M059J (cell line): ENCODE results near the gene AAMP. TPM values are rescaled to one million over a fixed set of nuclear protein-coding genes. Genes with fewer than 3 reads are reported as not detected.
A peak's percentile ranks its signal among the peaks of the same experiment; 100 is the strongest.

Experiments used
- DNase-seq: peaks from one replicate; pipeline ENCODE4 v3.0.0-alpha.2; 2012; ENCODE audit warnings: low read depth
- total RNA-seq: library from RNA; depleted of rRNA; stranded (reverse); fragments of >200 nt; shearing (Covaris generic); gene quantifications from 2 replicates; pipeline ENCODE4 v1.2.3, GENCODE V29; 2014

The AAMP gene
- total RNA-seq, 1 experiment from 2014 or later = 153 TPM

- DNase-seq = no peak
These were observed 23.9 kb upstream of the AAMP start for GRCh38 chr2:218293715-218294429.

- peak; percentile 55 for DNase-seq
These were observed 22.4 kb upstream of the AAMP start, which contains the start of gene TMBIM1 for GRCh38 chr2:218292048-218293014. Gene TMBIM1, minus strand, starts transcription at chr2:218292503. Its CDS starts 10,362 bp downstream, at chr2:218282141.

DNA sequence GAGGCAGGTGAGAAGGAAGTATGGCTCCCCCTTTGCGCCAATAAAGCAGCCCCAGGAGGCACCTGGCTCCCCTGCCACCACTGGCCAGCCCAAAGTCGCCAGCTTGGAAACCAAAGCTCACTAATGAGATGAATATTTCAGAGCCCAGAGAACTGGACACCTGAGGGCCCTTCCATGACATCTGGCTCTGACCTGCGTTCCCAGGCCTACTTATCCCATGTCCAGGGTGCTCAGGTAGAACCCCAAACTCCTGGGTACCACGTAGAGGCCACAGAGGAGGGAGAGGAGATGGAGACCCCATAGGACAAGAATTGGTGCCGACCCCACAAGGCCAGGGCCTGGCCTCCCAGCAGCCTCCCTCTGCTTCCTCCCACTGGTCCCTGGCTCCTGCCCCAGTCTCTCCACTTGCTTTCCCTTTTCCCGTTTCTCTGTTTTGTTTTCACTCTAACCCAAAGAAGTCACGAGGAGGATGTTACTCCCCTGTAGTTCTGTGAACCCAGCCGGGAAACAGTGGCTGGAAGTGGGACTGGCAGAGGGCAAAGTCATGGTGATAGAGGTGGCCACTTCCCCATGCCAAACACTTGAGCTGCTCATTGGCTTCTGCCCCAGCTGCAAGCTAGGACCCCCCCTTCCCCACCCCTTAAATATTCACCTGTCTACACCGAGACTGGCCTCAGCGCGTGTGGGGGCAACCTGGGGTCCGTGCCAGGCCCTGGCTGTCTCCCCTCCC lies 21.5 kb upstream of the AAMP start:
- no peak for DNase-seq

DNA sequence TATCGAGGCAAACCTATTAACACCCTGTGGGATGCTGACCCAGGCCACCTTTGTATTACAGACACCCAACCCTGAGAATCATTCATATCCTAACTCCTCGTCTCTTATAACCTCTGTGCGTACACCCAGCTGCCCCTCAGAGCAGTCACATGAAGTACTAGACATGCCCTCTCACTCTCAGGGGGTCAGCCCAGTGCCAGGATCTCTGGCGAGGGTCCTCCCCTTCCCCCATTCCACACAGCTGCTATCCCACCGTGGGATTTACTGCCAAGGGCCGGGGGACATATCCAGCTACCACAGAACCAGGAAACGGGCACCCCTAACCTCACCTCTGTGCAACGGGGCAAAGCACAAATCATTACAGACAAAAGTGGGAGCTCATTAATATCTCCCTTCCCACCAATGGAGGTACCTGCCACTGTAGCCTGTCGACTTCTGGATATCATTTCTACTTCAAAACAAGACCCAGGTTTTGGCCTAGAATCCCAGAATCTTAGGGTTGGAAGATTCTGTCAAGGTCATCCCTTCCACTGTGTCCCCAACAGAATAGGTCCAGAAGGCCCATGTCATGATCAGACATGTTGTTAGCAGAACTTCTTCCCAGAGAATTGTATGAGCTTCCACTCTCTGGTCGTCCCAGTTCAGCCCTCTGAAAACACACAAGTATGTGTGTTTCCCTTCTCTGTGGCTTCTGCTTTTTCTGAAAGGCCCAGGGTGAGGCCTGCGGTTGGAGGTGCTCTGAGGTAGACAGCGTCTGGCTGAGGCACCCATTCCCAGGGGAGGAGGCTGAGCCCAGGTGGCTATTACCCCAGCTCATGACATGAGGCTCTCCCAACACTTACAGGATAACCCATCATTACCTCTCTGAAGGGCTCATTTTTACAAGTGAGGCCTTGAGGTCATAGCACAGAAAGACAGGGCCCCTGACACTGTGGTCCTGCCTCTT lies 20.7 kb upstream of the AAMP start:
- DNase-seq = no peak

- DNase-seq = no peak
These were observed 19.8 kb upstream of the AAMP start for GRCh38 chr2:218289639-218290315.

- peak; percentile 95 for DNase-seq
These were observed 16.9 kb upstream of the AAMP start for GRCh38 chr2:218286570-218287459.

- peak; percentile 71 for DNase-seq
These were observed 15.7 kb upstream of the AAMP start for GRCh38 chr2:218285604-218286003.

DNA sequence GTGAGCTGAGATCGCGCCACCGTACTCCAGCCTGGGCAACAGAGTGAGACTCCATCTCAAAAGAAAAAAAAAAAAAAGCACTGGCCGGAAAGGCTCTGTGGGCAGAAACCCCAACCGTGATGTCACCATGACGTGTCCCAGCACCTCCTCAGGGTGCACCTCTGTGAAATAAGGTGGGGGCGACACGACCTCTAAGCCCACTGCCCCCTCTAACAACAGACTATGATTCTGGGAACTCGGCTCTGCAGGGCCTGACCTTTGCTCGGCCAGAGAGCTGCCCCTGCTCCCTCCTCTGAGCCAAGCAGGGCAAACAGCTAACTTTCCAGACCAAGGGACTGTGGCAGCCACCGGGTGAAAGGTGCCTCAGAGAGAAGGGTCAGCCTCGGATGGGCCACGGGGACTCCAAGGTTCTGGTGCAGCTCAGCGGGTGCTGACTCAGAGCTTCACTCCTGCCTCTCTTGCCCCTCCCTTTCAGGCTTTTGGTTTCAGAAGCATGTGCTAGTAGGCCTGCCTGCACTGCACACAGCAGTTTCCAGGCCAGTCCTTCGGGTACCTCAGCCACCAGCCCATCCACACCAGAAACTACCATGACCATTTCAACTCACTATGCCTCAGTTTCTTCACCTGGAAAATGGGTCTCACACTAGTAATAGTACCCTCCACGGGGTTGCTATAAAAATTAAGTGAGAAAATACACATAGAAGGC lies 14.3 kb upstream of the AAMP start:
- DNase-seq = peak; percentile 84

GRCh38 chr2:218282173-218282991 lies 12.4 kb upstream of the AAMP start:
- peak; percentile 66 for DNase-seq

DNA sequence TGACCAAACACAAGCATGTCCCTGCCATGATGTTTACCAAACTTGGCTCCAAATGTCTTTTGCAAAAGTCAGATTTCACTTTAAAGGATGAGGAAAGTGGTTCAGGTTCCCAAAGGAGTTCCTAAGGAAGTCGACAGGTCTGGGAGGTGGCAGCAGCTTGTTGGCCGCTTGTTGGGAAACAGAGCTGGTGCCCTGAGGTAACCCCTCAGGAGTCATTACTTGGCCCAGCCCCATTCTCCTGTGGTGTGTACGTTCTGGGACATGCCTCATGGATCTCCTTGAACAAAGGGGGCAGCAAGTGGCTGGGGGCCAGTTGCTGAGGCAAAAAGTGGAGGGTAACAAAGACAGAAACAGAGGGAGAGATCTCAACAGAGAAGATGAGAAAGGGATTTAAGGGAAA lies 11.5 kb upstream of the AAMP start:
- no peak for DNase-seq

DNA sequence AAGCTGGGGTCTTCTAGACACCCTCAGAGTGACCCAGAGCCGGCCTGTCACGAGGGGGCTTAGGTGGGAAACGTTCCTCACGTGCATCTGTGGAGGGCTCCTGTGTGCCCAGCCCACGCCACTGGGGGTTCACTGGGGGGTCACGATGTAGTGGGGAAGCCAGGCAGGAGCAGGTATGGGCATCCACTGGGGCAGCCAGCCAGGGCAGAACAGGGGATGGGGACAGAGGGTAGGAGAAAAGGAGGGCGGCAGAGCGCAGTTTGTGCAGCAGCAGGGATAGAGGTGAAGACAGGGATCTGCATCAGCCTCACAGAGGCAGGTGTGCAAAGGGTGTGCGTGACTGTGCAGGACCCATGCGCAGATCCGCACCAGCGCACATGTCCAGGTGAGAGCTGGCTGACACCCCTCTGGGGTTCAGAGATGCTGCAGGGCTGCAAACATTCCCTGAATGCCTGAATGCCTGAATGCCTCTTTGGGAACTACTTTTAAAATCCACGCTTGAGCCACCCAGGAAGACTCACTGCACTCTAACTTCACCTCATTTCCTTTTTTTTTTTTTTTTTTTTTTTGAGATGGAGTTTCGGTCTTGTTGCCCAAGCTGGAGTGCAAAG lies 10.4 kb upstream of the AAMP start:
- no peak for DNase-seq

DNA sequence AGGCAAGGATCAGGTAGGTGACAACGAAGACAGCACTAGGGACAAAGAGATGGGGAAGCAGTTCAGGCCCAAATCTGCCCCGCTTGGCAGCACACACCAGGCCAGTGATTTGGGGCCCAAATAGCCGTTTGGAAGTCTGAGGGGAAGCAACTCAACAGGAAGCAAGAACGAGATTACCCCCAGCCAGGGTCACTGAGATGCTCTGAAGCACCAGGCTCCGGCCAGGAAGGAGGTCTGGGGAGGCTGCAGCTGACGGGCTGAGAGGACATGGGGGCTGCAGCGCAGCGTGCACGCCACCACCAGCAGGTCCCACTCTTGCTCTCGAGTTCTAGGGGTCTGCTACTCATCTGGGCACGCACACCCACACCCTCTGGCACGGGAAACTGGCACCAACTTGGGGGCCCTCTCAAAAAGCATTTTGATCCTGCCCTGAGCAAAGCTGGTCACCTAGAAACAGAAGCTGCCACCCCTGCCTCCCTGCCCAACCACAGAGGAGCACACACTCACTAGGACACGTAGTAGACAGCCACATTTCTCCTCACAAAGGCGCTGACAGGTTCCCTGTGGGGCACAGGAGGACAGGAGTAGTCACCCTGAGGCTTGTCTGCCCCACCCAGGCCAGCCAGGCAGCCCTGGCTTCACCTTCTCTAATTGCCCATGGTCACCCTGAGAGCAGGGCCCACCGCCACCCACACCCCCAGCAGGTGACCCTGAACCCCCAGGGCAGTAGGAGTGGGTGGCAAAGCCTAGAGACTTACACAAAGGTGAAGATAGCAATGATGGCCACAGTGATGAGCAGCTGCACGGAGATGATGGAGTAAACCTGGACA lies 8.8 kb upstream of the AAMP start:
- DNase-seq = no peak

GRCh38 chr2:218277921-218278320 lies 8.0 kb upstream of the AAMP start:
- DNase-seq = no peak

GRCh38 chr2:218276986-218277755 lies 7.2 kb upstream of the AAMP start:
- no peak for DNase-seq

- DNase-seq = no peak
These were observed 5.6 kb upstream of the AAMP start for GRCh38 chr2:218275371-218276072.
